Myocyte (in vitro differentiated cells): ENCODE data around the gene PDE4B. TPM values are rescaled to one million over a fixed set of nuclear protein-coding genes. Genes with fewer than 3 reads are reported as not detected.
A peak's percentile ranks its signal among the peaks of the same experiment; 100 is the strongest.

Source experiments
- DNase-seq: peaks from one replicate; pipeline ENCODE4 v3.0.0-alpha.2; 2012; ENCODE audit warnings: low read depth
- polyA plus RNA-seq: library from polyadenylated mRNA; unstranded; fragments of >200 nt; gene quantifications from one replicate; pipeline ENCODE4 v1.2.1, GENCODE V29; 2012; ENCODE audit warnings: missing spikeins
- total RNA-seq: library from RNA; depleted of rRNA; stranded (reverse); fragments of >200 nt; gene quantifications from 2 replicates; pipeline ENCODE4 v1.2.3, GENCODE V29; 2014

Gene PDE4B
- total RNA-seq, result 2.1 and 29.5 TPM in 2 replicates
- 0.16 TPM for polyA plus RNA-seq

- peak; percentile 65 for DNase-seq
These were observed at the start of gene PDE4B for GRCh38 chr1:65792669-65793358. Gene PDE4B (plus strand): TSS chr1:65792895.

GRCh38 chr1:65744731-65745130 is 48.0 kb upstream of the PDE4B start:
- no peak for DNase-seq

- no peak for DNase-seq
These were observed 40.7 kb upstream of the PDE4B start for GRCh38 chr1:65751961-65752360.

- DNase-seq, result no peak
These were observed 36.1 kb upstream of the PDE4B start for GRCh38 chr1:65756616-65757015.

- DNase-seq, result no peak
These were observed 35.2 kb upstream of the PDE4B start for GRCh38 chr1:65757531-65757930.

GRCh38 chr1:65758128-65758527 is 34.6 kb upstream of the PDE4B start:
- DNase-seq, result no peak

- no peak for DNase-seq
These were observed 33.2 kb upstream of the PDE4B start for GRCh38 chr1:65759516-65759915.

- no peak for DNase-seq
These were observed 30.4 kb upstream of the PDE4B start for GRCh38 chr1:65762081-65762862.

GRCh38 chr1:65764052-65764451 is 28.6 kb upstream of the PDE4B start:
- DNase-seq, result no peak

GRCh38 chr1:65765631-65766030 is 27.1 kb upstream of the PDE4B start:
- no peak for DNase-seq

GRCh38 chr1:65769636-65770035 is 23.1 kb upstream of the PDE4B start:
- no peak for DNase-seq

- no peak for DNase-seq
These were observed 20.1 kb upstream of the PDE4B start for GRCh38 chr1:65772607-65773006.

- DNase-seq, result no peak
These were observed 19.1 kb upstream of the PDE4B start for GRCh38 chr1:65773391-65774123.

- DNase-seq, result no peak
These were observed 3.9 kb upstream of the PDE4B start for GRCh38 chr1:65788762-65789161.

GRCh38 chr1:65791396-65791795 is 1.3 kb upstream of the PDE4B start:
- no peak for DNase-seq

GRCh38 chr1:65791801-65792668 is 660 bp upstream of the PDE4B start:
- DNase-seq, result peak; percentile 16

GRCh38 chr1:65793359-65793732 is 651 bp downstream of the PDE4B start:
- DNase-seq, result peak; percentile 21

- no peak for DNase-seq
These were observed 2.6 kb downstream of the PDE4B start for GRCh38 chr1:65795311-65795710.

GRCh38 chr1:65799601-65800000 is 6.9 kb downstream of the PDE4B start:
- no peak for DNase-seq

- no peak for DNase-seq
These were observed 11.9 kb downstream of the PDE4B start for GRCh38 chr1:65804584-65804983.

GRCh38 chr1:65812065-65812464 is 19.4 kb downstream of the PDE4B start:
- peak; percentile 81 for DNase-seq
